ENCODE results near the gene ATP10A. TPM values are rescaled to one million over a fixed set of nuclear protein-coding genes. Genes with fewer than 3 reads are reported as not detected.

The ATP10A gene
- polyA plus RNA-seq, 3 donors, result 0.71 to 3.9 (median 0.92) TPM

DNA sequence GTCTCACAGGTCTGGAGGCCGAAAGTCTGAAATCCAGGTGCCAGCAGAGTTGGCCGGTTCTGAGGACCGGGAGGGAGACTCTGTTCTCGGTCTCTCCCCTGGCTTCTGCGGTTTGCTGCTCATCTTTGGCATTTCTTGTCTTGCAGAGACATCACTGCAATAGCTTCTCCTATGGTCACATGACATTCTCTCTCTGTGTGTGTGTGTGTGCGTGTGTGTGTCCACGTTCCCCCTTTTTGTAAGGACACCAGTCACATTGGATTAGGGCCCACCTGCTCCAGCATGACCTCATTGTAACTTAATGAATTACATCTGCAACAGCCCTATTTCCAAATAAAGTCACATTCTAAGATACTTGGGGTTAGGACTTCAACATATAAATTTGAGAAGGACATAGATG, 12.4 kb upstream of the ATP10A start:
- no peaks in the 10 kb centered on the region for H3K4me1 Mint-ChIP-seq
- H3K36me3 ChIP-seq (replicated peaks in 1 of 2; ENCODE audit: control insufficient read depth in 1 of 2, insufficient read depth in 2 of 2, low read length in 2 of 2), result no peaks in the 10 kb centered on the region
- H3K4me2 ChIP-seq (replicated peaks; ENCODE audit: extremely low read depth, low read length, poor library complexity, severe bottlenecking), result no peak overlapping the region
- H3K9me3 ChIP-seq (replicated peaks in 1 of 2; ENCODE audit: control insufficient read depth in 1 of 2, insufficient read depth in 1 of 2, low read length in 2 of 2), result no peaks in the 10 kb centered on the region
- no peak overlapping the region for H3K27ac ChIP-seq (ENCODE audit: low read depth in 1 of 2, low read length in 2 of 2)
- no peaks in the 10 kb centered on the region for H3K4me1 ChIP-seq (ENCODE audit: control insufficient read depth in 1 of 2, insufficient read depth in 2 of 2, low read length in 2 of 2)
- no peak overlapping the region for H3K9ac ChIP-seq (ENCODE audit: insufficient read depth, low read length, poor library complexity, severe bottlenecking)
- DNase-seq, result no peak
- TF ChIP-seq, protein P1, sequence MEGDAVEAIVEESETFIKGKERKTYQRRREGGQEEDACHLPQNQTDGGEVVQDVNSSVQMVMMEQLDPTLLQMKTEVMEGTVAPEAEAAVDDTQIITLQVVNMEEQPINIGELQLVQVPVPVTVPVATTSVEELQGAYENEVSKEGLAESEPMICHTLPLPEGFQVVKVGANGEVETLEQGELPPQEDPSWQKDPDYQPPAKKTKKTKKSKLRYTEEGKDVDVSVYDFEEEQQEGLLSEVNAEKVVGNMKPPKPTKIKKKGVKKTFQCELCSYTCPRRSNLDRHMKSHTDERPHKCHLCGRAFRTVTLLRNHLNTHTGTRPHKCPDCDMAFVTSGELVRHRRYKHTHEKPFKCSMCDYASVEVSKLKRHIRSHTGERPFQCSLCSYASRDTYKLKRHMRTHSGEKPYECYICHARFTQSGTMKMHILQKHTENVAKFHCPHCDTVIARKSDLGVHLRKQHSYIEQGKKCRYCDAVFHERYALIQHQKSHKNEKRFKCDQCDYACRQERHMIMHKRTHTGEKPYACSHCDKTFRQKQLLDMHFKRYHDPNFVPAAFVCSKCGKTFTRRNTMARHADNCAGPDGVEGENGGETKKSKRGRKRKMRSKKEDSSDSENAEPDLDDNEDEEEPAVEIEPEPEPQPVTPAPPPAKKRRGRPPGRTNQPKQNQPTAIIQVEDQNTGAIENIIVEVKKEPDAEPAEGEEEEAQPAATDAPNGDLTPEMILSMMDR (IDR thresholded peaks at IDR 0.05), result no peak
- H3K9me3 Mint-ChIP-seq, result no peaks in the 10 kb centered on the region
- no peak overlapping the region for H2AFZ ChIP-seq (ENCODE audit: insufficient read depth, low read depth, low read length, poor library complexity, severe bottlenecking)
- H3K27me3 ChIP-seq (ENCODE audit: control insufficient read depth in 2 of 2, insufficient read depth in 2 of 2, low read length in 2 of 2), result no peaks in the 10 kb centered on the region
- no peaks in the 10 kb centered on the region for H3K36me3 Mint-ChIP-seq
- intact Hi-C loops (cut with micrococcal nuclease), result no loop called here
- no peak overlapping the region for H3K4me3 ChIP-seq (replicated peaks in 1 of 3; ENCODE audit: low read depth in 2 of 3, low read length in 3 of 3)
- 100% methylated on average over 4 of the region's 7 CpGs for WGBS (ENCODE audit: insufficient coverage)
- H3K27me3 Mint-ChIP-seq (ENCODE audit: low read depth in 3 of 3), result peaks cover 0 to 1% (median 0%) of the 10 kb centered on the region in 3 donors
- no peaks in the 10 kb centered on the region for H4K20me1 ChIP-seq (ENCODE audit: insufficient read depth, low read length)
- H3K4me3 Mint-ChIP-seq, result no peak overlapping the region
- H3K27ac Mint-ChIP-seq, result no peak overlapping the region
- no peaks in the 10 kb centered on the region for H3K79me2 ChIP-seq (ENCODE audit: insufficient read depth, low read length)

DNA sequence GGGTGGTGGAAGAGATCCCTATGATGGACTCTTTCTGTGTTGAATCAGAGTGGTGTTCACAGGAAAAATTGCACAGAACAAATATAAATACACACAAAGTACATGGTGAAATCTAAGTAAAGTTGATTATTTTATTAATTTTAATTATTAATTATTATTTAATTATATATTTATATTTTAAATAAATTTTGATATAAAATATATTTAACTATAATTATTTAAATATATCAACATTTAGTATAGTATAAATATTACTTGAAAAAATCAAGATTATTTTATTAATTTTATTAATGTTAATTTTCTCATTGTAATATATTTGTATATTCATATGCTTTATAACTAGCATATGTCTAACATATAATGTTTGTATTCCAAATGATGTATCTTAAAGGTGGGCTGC, 11.3 kb upstream of the ATP10A start:
- Histone ChIP-seq H3K27ac (ENCODE audit: low read depth in 1 of 2, low read length in 2 of 2) (no peak overlapping the region), H3K27me3 (ENCODE audit: control insufficient read depth in 2 of 2, insufficient read depth in 2 of 2, low read length in 2 of 2) (no peaks in the 10 kb centered on the region), H3K9ac (ENCODE audit: insufficient read depth, low read length, poor library complexity, severe bottlenecking) (no peak overlapping the region), H3K4me3 (replicated peaks in 1 of 3; ENCODE audit: low read depth in 2 of 3, low read length in 3 of 3) (no peak overlapping the region), H3K9me3 (replicated peaks in 1 of 2; ENCODE audit: control insufficient read depth in 1 of 2, insufficient read depth in 1 of 2, low read length in 2 of 2) (no peaks in the 10 kb centered on the region), H3K36me3 (replicated peaks in 1 of 2; ENCODE audit: control insufficient read depth in 1 of 2, insufficient read depth in 2 of 2, low read length in 2 of 2) (no peaks in the 10 kb centered on the region), H3K4me1 (ENCODE audit: control insufficient read depth in 1 of 2, insufficient read depth in 2 of 2, low read length in 2 of 2) (no peaks in the 10 kb centered on the region), H3K79me2 (ENCODE audit: insufficient read depth, low read length) (no peaks in the 10 kb centered on the region), H3K4me2 (replicated peaks; ENCODE audit: extremely low read depth, low read length, poor library complexity, severe bottlenecking) (no peak overlapping the region), H4K20me1 (ENCODE audit: insufficient read depth, low read length) (no peaks in the 10 kb centered on the region), H2AFZ (ENCODE audit: insufficient read depth, low read depth, low read length, poor library complexity, severe bottlenecking) (no peak overlapping the region)
- TF ChIP-seq, protein P1 (IDR thresholded peaks at IDR 0.05), result no peak
- peaks cover 7% of the 10 kb centered on the region for H3K4me1 Mint-ChIP-seq
- H3K36me3 Mint-ChIP-seq, result no peaks in the 10 kb centered on the region
- no peak overlapping the region for H3K27ac Mint-ChIP-seq
- intact Hi-C loops (cut with micrococcal nuclease), result no loop called here
- peaks cover 0 to 1% (median 1%) of the 10 kb centered on the region in 3 donors for H3K27me3 Mint-ChIP-seq (ENCODE audit: low read depth in 3 of 3)
- H3K4me3 Mint-ChIP-seq, result no peak overlapping the region
- DNase-seq, result no peak
- H3K9me3 Mint-ChIP-seq, result no peaks in the 10 kb centered on the region

Data from CD14-positive monocyte (primary cell).